ENCODE results near the gene RAD9B.
A peak's percentile ranks its signal among the peaks of the same experiment; 100 is the strongest.
"Not testable (repeated sequence)": the region's sequence is repeated elsewhere in the genome, so short reads cannot be mapped to it uniquely, and the experiment has no call there.

RAD9B gene

DNA sequence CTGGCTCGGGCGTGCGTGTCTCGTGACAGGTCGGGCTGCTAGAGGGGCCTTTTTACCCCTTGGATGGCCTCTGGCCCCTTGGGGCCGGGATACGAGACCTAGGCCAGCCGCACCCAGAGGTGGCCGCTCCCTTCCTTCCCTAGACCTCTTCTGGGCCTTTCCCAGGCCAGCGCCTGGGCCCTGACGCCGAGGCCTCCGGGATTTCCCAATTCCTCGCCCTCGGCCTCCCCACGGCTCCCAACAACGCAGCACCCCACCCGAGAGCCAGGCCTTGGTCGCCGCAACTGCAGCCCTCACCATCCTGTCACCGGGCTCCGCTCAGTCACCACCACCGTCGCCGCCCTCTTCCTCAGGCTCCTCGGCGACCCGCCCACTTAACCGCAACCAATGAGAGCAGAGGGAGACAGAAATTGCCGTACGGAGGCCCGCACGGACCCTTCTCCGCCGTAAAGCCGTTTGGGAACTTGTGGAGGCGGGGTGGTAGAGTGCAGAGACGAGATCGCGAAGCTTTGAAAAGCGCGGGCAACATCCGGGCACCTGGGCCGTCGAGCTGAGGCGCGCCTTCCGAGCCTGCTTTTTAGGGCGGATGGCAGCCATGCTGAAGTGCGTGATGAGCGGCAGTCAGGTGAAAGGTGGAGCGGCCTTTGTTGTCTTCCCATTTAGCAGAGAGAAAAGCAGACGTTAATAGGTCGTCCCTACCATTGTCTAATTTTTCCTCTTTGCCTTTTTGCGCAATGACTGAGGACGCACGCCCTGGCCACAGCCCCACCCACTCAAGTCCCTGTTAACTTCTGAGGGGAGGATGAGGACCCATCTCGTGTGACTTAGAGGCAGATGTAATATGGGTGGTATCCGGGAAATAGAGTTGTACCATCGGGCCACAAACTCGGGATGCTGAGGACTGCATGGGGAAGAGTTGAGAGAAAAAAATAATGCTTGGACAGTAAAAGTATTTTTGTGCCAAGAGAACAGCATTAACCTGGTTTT is at the start of gene RAD9B, which contains the start of gene VPS29:
Gene RAD9B (plus strand): TSS at position 580 of the 987 bp plus-strand sequence. CDS start 7 bp downstream, at position 587.
Gene VPS29 (minus strand): TSS at position 360 of the 987 bp plus-strand sequence. CDS start 60 bp downstream, at position 300.
- peak; percentile 99 for DNase-seq

DNA sequence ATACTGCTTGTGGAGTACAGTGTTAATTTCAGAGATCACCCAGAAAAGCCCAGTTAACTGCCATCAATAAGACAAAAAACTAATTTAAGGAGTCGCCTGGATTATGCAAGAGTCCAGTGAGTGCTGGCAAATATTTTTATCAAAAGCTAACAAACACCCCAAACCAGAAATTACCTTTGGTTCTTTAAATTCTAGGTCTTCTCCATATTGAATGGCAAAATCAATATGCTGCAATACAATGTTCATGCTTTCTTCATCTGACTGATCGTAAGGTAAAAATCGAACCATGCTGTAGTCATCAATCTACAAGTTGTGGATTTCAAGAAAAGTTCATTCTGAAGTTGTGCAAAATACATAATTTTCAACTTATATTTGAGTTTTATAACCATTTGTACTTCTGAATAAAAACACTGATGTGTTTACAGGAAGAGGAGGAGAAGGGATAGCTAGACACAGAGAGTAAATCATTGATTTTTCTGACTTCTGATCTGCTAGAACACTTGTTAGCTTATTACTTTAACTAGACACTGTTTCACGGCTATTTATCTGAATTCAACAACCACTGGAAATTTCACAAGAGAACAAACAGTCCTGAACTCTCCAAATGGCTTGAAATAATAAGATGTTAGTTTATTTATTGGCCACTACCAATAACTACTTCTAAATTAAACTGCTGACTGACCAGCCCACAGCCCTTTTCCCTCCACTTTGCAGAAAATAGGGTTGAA is 48.4 kb upstream of the RAD9B start:
- no peak for DNase-seq

DNA sequence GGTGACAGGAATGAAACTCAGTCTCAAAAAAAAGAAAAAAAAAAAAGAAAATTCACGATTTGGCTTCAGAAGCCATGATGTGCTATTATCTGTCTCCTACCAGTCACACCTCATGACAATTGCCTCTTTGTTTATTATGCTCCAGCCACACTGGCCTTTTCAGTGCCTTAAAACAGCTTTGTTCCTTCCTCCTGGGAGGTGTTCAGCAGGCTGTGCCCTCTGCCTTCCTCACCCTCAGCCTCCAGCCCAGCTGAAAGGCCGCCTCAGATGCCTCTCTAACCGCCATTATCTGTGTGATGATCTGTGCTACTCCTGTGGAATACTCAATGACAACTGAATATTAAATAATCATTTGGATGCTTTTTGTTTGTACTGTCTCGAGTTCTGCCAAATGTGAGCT is 43.4 kb upstream of the RAD9B start:
- DNase-seq, result no peak

DNA sequence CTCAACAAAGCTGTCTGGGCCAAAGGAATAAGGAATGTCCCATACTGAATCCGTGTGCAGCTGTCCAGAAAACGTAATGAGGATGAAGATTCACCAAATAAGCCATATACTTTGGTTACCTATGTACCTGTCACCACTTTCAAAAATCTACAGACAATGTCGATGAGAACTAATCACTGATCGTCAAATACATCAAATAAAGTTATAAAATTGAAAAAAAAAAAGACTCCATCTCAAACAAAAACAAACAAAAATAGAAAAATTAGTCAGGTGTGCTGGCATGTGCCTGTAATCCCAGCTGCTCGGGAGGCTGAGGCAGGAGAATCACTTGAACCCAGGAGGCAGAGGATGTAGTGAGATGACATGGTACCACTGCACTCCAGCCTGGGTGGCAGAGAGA is 40.9 kb upstream of the RAD9B start:
- DNase-seq, result not testable (repeated sequence)

DNA sequence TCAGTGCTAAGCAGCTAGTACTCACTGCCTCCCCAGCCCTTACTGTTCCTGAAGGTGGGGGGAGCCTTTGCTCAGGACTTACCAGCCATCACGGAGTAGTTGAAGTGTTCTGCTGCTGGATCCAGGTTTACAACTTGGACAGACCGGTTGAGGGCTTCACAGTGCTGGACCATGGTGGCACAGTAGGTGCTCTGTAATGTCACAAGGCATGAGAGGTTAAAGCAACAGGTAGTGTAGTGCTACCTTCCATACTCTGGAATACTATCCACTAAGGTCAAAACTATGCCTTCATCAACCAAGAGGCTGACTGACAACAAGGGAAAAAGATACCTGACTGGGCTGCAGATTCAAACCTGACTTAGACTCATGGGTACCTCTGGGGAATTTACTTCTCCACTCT is 37.1 kb upstream of the RAD9B start:
- no peak for DNase-seq

DNA sequence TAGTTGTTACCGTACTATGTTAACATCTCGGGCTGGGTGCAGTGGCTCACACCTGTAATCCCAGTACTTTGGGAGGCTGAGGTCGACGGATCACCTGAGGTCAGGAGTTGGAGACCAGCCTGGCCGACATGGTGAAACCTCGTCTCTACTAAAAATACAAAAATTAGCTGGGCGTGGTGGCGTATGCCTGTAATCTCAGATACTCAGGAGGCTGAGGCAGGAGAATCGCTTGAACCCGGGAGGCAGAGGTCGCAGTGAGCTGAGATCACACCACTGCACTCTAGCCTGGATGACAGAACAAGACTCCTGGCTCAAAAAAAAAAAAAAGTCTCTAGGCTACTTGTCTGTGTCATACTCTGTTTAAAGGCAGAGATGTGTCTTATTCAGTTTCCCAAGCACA is 36.4 kb upstream of the RAD9B start:
- DNase-seq, result not testable (repeated sequence)

DNA sequence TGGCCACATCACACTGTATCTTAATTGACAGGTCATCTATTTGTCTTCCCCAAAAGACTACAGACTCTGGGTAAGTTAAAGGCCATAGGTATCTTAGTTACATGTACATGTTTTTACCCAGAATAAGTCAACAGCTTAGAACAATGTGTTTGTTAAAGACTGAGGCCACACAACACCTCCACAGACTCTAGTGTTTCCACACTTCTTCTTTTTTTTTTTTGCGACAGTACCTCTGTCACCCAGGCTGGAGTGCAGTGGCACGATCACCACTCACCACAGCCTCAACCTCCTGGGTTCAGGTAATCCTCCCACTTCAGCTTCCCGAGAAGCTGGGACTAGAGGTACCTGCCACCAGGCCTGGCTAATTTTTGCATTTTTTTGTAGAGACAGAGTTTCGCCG is 35.3 kb upstream of the RAD9B start:
- DNase-seq, result no peak

DNA sequence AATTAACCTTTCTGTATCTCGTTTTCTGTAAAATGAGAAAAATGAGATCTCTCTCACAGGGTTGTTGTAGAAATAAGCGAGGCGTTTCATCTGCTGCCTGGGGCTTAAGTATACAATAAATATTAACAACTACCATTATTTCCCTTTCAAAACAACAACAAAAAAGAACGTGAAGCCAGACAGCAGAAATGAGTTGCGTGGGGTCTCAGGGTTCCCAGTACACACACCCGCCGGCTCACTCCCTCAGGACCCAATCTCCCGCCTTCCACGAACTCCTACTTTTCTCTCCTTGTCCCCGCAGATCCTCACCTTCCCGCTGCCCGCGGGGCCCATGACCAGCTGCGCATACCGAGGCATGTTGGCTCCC is 34.3 kb upstream of the RAD9B start:
- no peak for DNase-seq

DNA sequence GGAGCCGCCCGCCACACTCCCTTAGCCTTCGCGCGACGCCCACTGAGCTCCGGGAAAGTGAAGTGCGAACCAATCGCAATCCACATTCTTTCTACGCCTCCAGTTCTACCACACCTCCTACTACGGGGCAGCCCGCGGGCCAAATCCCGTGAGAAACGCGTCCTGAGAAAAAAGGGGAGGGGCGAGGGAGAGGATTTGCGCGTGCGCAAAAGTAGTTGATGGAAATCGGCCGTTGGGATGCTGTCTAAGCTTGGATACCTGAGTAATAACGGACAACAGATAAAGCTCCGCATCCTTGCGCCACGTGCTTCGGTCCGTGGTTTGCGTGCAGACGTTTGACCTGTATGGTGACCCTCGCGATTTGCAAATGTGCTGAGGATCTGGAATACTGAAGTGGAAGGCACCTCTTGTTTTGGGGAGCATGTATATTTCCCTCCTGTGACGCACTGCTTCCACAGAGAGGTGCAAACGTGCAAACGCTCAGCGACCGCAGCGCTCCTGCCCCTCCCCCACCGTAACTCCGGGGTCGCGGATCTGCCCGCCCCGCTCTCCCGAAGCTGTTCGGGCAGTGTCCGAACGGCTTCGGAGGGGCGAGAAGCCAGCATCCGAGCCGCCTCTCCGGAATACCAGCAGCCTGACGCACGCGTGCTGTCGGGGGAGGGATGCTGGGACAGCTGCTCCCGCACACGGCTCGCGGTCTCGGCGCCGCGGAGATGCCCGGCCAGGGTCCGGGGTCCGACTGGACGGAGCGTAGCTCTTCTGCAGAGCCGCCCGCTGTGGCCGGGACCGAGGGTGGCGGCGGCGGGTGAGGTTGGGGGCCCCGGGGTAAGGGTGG is 33.7 kb upstream of the RAD9B start, which contains the start of the genes FAM216A and GPN3:
Gene FAM216A (plus strand): TSS at position 632 of the 835 bp plus-strand sequence. CDS start 31 bp downstream, at position 663.
Gene GPN3 (minus strand): TSS at position 44 of the 835 bp plus-strand sequence. CDS start 54 bp downstream, outside the sequence.
- DNase-seq, result peak; percentile 99

DNA sequence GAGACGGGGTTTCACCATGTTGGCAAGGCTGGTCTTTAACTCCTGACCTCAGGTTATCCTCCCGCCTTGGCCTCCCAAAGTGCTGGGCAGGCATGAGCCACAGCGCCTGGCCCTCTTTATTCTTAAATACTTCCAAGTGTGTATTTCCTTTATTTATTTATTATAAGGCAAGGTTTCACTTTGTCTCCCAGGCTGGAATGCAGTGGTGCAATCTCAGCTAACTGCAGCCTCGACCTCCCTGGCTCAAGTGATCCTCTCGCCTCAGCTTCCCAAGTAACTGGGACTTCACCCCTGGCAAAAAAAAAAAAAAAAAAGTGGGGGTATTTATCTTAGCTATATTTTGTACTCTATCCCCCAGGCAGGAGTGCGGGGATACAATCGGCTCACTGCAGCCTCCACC is 26.7 kb upstream of the RAD9B start:
- no peak for DNase-seq

DNA sequence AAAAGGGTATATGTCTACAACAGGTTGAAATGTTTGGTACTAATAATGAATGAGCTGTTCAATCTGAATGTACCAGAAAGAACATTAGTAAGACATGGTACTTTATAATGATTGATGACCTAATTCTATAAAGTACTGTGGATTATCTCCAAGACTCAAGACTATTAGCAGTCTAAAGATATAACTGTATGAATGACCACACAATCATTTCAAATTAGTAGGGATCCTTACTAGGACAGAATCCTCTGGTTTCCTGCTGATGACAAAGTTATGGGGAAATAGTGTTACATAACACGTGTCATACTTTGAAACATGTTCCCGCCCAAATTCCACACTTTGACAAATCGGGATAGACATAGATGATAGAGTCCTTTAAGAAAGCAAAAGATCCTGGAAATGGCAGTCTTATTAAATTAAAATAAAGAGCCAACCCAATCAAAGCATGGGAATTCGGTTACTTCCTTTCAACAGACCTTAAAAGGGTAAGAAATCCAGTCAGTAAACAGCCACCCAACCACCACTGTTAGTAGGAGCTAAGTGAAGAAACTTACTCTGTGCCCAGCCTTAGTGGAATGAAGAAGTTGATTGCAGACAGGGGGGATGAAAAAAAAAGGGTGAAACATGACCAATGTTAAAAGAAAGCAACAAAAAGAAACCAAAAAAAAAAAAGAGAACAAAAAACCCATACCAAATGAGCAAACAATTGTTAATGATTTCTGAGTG is 3.0 kb upstream of the RAD9B start:
- DNase-seq, result no peak

DNA sequence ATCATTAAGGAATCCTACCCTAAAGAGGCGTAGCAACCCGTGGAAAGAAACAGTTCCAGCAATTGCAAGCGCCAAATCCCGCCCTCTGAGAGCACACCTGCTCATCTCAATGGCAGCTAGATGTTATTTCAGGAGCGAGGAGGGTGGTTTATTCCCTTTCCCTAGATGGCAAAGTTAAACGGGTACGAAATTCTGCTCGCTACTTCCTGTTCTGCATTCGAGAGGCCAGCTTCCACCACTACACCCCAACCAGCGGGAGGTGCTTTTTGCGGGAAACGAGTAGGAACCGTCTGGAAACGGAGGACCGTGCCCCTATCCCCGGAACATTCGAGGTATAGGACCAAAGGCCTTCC is 756 bp upstream of the RAD9B start:
- DNase-seq, result peak; percentile 60

DNA sequence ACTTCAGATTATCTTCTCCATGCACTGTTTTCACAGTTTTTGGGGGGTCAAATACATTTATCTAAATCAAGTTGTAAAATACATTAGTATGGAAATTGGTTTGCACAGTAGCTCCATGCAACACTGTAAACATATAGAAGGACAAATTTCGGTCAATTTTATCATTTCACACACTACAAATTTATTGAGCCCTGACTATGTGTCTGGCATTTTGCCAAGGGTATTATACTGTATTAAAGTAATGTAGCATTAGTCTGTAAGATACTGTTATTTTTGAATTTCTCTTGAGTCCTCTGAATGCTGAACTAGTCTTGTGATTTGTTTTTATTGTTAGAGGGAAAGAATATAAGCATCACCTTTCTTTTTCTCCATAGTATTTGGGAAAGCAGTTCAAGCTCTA is 1.3 kb downstream of the RAD9B start:
- no peak for DNase-seq

DNA sequence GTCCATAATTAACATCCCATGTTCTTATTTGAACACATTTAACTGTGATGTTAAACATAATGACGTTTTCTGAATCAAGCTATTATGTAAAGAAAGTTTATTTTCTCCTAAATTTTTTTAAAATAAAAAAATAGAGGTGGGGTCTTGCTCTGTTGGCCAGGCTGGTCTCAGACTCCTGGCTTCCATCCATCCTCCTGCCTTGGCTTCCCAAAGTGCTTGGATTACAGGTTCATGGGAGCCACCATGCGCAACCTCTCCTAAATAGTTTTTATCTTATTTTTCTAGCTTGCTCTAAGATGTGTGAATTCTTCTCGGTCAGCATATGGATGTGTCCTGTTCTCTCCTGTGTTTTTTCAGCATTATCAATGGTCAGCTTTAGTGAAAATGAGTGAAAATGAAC is 3.2 kb downstream of the RAD9B start:
- DNase-seq, result no peak

DNA sequence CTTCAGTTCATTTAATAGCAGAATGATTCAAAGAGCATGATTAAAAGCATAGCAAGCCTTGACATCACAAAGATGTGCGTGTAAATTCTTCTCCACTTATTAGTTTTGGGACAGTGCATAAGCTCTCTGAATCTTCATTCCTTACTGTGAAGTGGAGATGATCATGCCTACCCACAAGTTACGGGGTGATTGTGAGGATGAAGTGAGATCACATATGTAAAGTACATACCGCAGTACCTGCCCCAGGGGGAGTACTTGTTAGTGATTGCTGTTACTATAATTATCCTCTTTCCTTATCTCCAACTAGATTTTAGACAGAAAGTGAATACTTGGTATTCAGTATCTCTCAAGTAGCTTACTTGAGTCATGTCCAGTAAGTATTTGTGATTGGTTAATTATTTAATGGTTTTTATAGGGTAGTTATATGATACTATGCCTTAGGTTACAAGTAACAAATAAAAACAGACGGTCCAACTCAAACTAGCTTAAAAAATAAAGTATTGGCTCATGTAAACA is 6.0 kb downstream of the RAD9B start:
- DNase-seq, result no peak

DNA sequence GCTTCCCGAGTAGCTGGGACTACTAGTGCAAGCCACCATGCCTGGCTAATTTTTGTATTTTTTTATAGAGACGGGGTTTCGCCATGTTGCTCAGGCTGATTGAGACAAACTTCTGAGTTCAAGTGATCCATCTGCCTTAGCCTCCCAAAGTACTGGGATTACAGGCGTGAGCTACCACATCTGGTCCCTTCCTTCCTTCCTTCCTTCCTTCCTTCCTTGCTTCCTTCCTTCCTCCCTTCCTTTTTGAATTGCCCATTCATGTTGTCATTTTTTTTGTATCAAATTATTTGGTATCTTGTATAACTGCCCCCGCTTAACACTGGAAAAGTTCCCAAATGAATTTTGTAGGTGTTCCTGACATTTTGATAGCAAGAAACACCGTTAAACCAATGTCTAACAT is 11.7 kb downstream of the RAD9B start:
- DNase-seq, result no peak

DNA sequence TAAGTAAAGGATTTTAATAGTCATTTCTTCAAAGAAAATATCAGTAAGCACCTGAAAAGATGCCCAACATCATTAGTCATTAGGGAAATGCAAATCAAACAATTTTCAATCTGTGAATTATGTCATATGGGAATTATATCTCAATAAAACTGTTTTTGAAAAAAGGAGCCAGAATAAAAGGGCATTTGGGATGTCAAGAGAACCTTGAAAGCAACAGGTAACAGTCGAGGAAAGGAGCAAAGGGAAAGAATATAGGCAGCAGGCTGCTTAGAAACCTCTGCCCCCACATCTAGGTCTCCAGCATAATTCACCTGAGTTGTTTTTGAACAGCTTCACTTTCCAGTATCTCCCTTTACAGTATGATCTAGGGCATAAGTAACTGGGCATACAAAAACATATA is 12.2 kb downstream of the RAD9B start:
- DNase-seq, result no peak

DNA sequence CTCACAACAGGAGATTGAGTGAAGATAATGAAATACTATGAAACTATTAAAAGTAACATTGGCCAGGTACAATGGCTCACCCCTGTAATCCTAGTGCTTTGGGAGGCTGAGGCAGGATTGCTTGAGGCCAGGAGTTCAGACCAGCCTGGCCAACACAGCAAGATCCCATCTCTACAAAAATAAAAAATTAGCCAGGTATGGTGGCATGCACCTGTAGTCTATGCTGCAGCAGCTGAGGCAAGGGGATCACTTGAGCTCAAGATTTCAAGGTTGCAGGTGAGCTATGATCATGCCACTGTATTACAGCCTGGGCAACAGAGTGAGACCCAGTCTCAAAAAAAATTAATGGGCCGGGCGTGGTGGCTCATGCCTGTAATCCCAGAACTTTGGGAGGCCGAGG is 14.9 kb downstream of the RAD9B start:
- no peak for DNase-seq

DNA sequence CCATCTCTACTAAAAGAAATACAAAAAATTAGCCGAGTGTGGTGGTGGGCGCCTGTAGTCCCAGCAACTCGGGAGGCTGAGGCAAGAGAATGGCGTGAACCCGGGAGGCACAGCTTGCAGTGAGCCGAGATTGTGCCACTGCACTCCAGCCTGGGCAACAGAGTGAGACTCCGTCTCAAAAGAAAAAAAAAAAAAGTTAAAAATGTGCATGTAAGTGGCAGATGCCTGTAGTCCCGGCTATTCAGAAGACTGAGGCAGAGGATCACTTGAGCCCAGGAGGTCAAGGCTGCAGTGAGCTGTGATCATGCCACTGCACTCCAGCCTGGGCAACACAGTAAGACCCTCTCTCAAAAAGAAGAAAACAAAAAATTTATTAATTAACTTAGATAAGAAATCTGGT is 15.9 kb downstream of the RAD9B start:
- not testable (repeated sequence) for DNase-seq

DNA sequence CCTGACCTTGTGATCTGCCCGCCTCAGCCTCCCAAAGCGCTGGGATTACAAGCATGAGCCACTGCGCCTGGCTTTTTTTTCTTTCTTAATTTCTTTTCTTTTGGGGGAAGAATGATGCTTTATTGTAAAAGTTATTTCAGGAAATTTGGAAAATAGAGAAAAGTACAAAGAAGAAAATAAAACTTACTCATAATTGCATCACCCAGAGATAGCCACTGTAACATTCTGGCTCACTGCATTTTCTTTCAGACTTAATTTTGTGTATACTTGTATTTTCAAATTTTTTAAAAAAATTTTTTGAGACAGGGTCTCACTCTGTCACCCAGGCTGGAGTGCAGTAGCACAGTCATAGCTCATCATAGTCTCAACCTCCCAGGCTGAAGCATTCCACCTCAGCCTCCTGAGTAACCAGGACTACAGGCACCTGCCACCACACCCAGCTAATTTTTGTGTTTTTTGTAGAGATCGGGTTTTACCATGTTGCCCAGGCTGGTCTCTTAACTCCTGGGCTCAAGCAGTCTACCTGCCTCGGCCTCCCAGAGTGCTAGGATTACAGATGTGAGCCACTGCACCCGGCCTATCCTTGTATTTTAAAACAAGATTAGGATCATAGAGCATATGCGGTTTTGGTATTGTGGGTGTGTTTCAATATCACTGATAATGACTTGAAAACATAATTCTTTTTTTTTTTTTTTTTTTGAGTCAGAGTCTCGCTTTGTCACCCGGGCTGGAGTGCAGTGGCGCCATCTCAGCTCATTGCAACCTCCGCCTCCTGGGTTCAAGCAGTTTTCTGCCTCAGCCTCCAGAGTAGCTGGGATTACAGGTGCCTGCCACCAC is 19.0 kb downstream of the RAD9B start:
- not testable (repeated sequence) for DNase-seq

DNA sequence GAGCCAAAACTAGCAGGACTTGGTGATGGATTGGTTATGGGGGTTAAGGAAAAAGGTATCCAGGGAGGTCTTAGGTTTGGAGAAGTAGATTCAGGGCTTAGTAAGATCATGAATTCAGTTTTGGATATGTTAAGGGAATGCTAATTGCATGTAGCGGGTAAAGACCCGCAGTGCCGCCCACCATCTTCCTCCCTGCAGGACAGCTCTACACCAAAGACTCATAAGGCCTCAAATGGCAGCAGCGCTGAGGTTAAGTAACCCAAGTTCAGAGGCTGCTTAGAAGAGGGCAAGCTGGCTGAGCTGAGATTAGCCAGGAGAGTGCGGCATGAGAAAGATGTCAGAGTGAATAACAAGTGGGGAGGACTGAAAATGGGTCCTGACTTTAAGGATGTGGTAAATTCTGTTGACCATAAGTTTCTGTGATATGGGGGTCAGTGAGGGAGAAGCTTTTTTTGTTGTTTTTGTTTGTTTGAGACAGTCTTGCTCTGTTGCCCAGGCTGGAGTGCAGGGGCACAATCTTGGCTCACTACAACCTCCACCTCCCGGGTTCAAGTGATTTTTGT is 26.2 kb downstream of the RAD9B start:
- no peak for DNase-seq
